H1 (cell line): ENCODE results near the gene LRRIQ4. TPM values are rescaled to one million over a fixed set of nuclear protein-coding genes. Genes with fewer than 3 reads are reported as not detected.

Experiments used
- CTCF ChIA-PET: fragments of 300-600 bp; sonication (Branson Sonifier 250); formaldehyde crosslinking; loops from one replicate; lab custom pipeline; 2021; ENCODE audit not compliant: partially characterized antibody; lab: Charles Lee
- POLR2A ChIA-PET: fragments of 300-600 bp; sonication (Branson Sonifier 250); formaldehyde crosslinking; loops from one replicate; lab custom pipeline; 2021; ENCODE audit warnings: inconsistent platforms; ENCODE audit not compliant: partially characterized antibody; lab: Charles Lee
- DNase-seq, 2 experiments: peaks; one replicate each; pipeline versions ENCODE4 v3.0.0 to v3.0.0-alpha.2; 2010 to 2022; ENCODE audit warnings: low spot score in 2 of 2, low read depth in 1 of 2, mixed read lengths in 1 of 2
- FAIRE-seq: peaks from 2 replicates; lab custom pipeline; 2011; peaks lifted over from hg19 to GRCh38; lab: Jason Lieb, UNC
- H2AFZ ChIP-seq: 2 replicates; pipeline ENCODE4 v1.8.1; 2012; ENCODE audit warnings: low read length, inconsistent platforms
- H2AK5ac ChIP-seq: 2 replicates; pipeline ENCODE4 v1.6.1; 2013; ENCODE audit warnings: low read depth, low read length
- H2BK120ac ChIP-seq: replicated peaks from 2 replicates; pipeline ENCODE3; 2013; ENCODE audit warnings: low read depth, low read length, inconsistent platforms
- H2BK12ac ChIP-seq: 2 replicates; pipeline ENCODE4 v1.6.1; 2013; ENCODE audit warnings: low read depth, low read length
- H2BK15ac ChIP-seq: 2 replicates; pipeline ENCODE4 v1.6.1; 2013; ENCODE audit warnings: low read length
- H2BK20ac ChIP-seq: 2 replicates; pipeline ENCODE4 v1.6.1; 2013; ENCODE audit warnings: low read length
- H2BK5ac ChIP-seq: 2 replicates; pipeline ENCODE4 v1.6.1; 2013; ENCODE audit warnings: low read depth, low read length
- H3K14ac ChIP-seq: 2 replicates; pipeline ENCODE4 v1.6.1; 2013; ENCODE audit warnings: inconsistent platforms; ENCODE audit not compliant: insufficient read length
- H3K18ac ChIP-seq: 2 replicates; pipeline ENCODE4 v1.6.1; 2013; ENCODE audit warnings: low read length; ENCODE audit errors: extremely low read depth
- H3K23ac ChIP-seq: 2 replicates; pipeline ENCODE4 v1.6.1; 2013; ENCODE audit warnings: inconsistent platforms; ENCODE audit not compliant: insufficient read length
- H3K23me2 ChIP-seq: 2 replicates; pipeline ENCODE4 v1.6.1; 2013; ENCODE audit warnings: low read depth, low read length
- H3K27ac ChIP-seq: 2 replicates; pipeline ENCODE4 v1.6.1; 2011; ENCODE audit warnings: low read depth, low read length, inconsistent platforms
- H3K27me3 ChIP-seq, 4 experiments: replicated peaks in 1 of 4; 1 replicate in 1 of 4; 2 replicates in 3 of 4; pipeline versions ENCODE4 v1.6.1 to v1.8.1; 2011 to 2013; ENCODE audit warnings: low read length in 3 of 4, mild to moderate bottlenecking in 3 of 4, inconsistent platforms in 2 of 4, mixed read lengths in 2 of 4, moderate library complexity in 1 of 4; ENCODE audit not compliant: control insufficient read depth in 3 of 4, insufficient read depth in 3 of 4; ENCODE audit errors: extremely low read depth in 1 of 4
- H3K36me3 ChIP-seq, 4 experiments: 2 replicates each; pipeline versions ENCODE4 v1.6.1 to v1.8.1; 2011 to 2013; ENCODE audit warnings: mild to moderate bottlenecking in 4 of 4, low read length in 3 of 4, moderate library complexity in 2 of 4, control low read depth in 1 of 4, inconsistent platforms in 1 of 4; ENCODE audit not compliant: insufficient read depth in 4 of 4, control insufficient read depth in 2 of 4
- H3K4ac ChIP-seq: replicated peaks from 2 replicates; pipeline ENCODE3; 2013; ENCODE audit warnings: low read length, low read depth, mixed read lengths, inconsistent platforms; ENCODE audit not compliant: insufficient read length
- H3K4me1 ChIP-seq, 4 experiments: replicated peaks in 1 of 4; 1 replicate in 1 of 4; 2 replicates in 3 of 4; pipeline versions ENCODE4 v1.6.1 to v1.8.1; 2011 to 2013; ENCODE audit warnings: low read length in 3 of 4, inconsistent platforms in 2 of 4, mixed read lengths in 1 of 4; ENCODE audit not compliant: insufficient read depth in 4 of 4, control insufficient read depth in 3 of 4
- H3K4me2 ChIP-seq, 2 experiments: 2 replicates each; pipeline versions ENCODE4 v1.6.1 to v1.8.1; 2011 to 2013; ENCODE audit warnings: low read depth in 2 of 2, low read length in 2 of 2, control low read depth in 1 of 2, inconsistent platforms in 1 of 2, mild to moderate bottlenecking in 1 of 2; ENCODE audit not compliant: insufficient read depth in 1 of 2
- H3K4me3 ChIP-seq, 4 experiments: fragments of 200-600, 300-600 bp in 1 of 4; sonication (generic), shearing (Covaris generic), sonication (Bioruptor Twin) in 1 of 4; 2 replicates each; pipeline versions ENCODE4 v1.5.1 to v1.8.1; 2011 to 2016; ENCODE audit warnings: low read length in 4 of 4, low read depth in 3 of 4, control low read depth in 2 of 4, inconsistent platforms in 2 of 4, mild to moderate bottlenecking in 2 of 4, mixed read lengths in 1 of 4, moderate library complexity in 1 of 4; ENCODE audit not compliant: insufficient read depth in 2 of 4; ENCODE audit errors: extremely low read depth in 1 of 4
- H3K56ac ChIP-seq: replicated peaks from 2 replicates; pipeline ENCODE3; 2013; ENCODE audit warnings: low read depth, mild to moderate bottlenecking, mixed read lengths, low read length, inconsistent platforms; ENCODE audit not compliant: insufficient read length
- H3K79me1 ChIP-seq: 2 replicates; pipeline ENCODE4 v1.6.1; 2013; ENCODE audit warnings: low read depth, low read length, control low read depth
- H3K79me2 ChIP-seq, 2 experiments: 2 replicates each; pipeline versions ENCODE4 v1.6.1 to v1.8.1; 2012 to 2013; ENCODE audit warnings: low read length in 2 of 2, mild to moderate bottlenecking in 2 of 2, inconsistent platforms in 1 of 2; ENCODE audit not compliant: insufficient read depth in 2 of 2, control insufficient read depth in 1 of 2
- H3K9ac ChIP-seq, 4 experiments: replicated peaks in 1 of 4; 1 replicate in 1 of 4; 2 replicates in 3 of 4; pipeline versions ENCODE4 v1.6.1 to v1.8.1; 2011 to 2013; ENCODE audit warnings: low read depth in 3 of 4, low read length in 3 of 4, control low read depth in 2 of 4, mild to moderate bottlenecking in 2 of 4, moderate library complexity in 2 of 4, inconsistent platforms in 1 of 4; ENCODE audit errors: extremely low read depth in 1 of 4
- H3K9me3 ChIP-seq, 2 experiments: 2 replicates each; pipeline versions ENCODE4 v1.6.1 to v1.8.1; 2012 to 2013; ENCODE audit warnings: mild to moderate bottlenecking in 2 of 2, moderate library complexity in 2 of 2, control low read depth in 1 of 2, inconsistent platforms in 1 of 2, low read depth in 1 of 2, low read length in 1 of 2, mixed read lengths in 1 of 2; ENCODE audit not compliant: insufficient read depth in 2 of 2
- H4K20me1 ChIP-seq, 2 experiments: replicated peaks in 1 of 2; 2 replicates each; pipeline versions ENCODE3 to v1.8.1; 2011 to 2013; ENCODE audit warnings: inconsistent platforms in 2 of 2, low read length in 2 of 2, mild to moderate bottlenecking in 1 of 2; ENCODE audit not compliant: insufficient read depth in 2 of 2, control insufficient read depth in 1 of 2
- H4K5ac ChIP-seq: 2 replicates; pipeline ENCODE4 v1.6.1; 2013; ENCODE audit warnings: low read length, low read depth, mixed read lengths, inconsistent platforms; ENCODE audit not compliant: insufficient read length
- H4K8ac ChIP-seq: 2 replicates; pipeline ENCODE4 v1.8.0; 2013; ENCODE audit warnings: mild to moderate bottlenecking, moderate library complexity, low read length, inconsistent platforms; ENCODE audit not compliant: insufficient read depth; ENCODE audit errors: extremely low read depth
- H4K91ac ChIP-seq: replicated peaks from 2 replicates; pipeline ENCODE3; 2013; ENCODE audit warnings: low read length, mixed read lengths, inconsistent platforms; ENCODE audit not compliant: insufficient read length
- CHD2 ChIP-seq: IDR thresholded peaks from 2 replicates; pipeline ENCODE4 v1.6.1; 2012; ENCODE audit warnings: low read length, improper control_type of control experiment
- CREB1 ChIP-seq: IDR thresholded peaks from 2 replicates; pipeline ENCODE4 v1.6.1; 2012; ENCODE audit warnings: inconsistent platforms
- RBBP5 ChIP-seq: IDR thresholded peaks from 2 replicates; pipeline ENCODE4 v1.7.1; 2012; ENCODE audit warnings: low read depth, mild to moderate bottlenecking, inconsistent platforms, low read length, moderate library complexity, borderline replicate concordance
- SAP30 ChIP-seq: fragments of 300-600 bp; sonication (generic); IDR thresholded peaks from 2 replicates; pipeline ENCODE4 v1.7.1; 2012; ENCODE audit warnings: low read length, moderate library complexity, mild to moderate bottlenecking, inconsistent platforms; ENCODE audit not compliant: insufficient read depth, insufficient replicate concordance
- SRF ChIP-seq: IDR thresholded peaks from 2 replicates; pipeline ENCODE4 v1.6.1; 2011; ENCODE audit warnings: mild to moderate bottlenecking, low read depth, low read length, moderate library complexity
- TBP ChIP-seq: IDR thresholded peaks from 2 replicates; pipeline ENCODE4 v1.6.1; 2011; ENCODE audit warnings: low read depth, low read length, improper control_type of control experiment
- USF2 ChIP-seq: IDR thresholded peaks from 2 replicates; pipeline ENCODE4 v1.6.1; 2011; ENCODE audit warnings: low read length, improper control_type of control experiment
- WGBS, 2 experiments: shearing (Covaris generic) in 1 of 2; methylation state at CpG; one replicate each; pipeline versions ENCODE4 v1.1.6 to v1.1.7; 2013 to 2015; ENCODE audit warnings: low lambda C conversion rate in 2 of 2, mixed read lengths in 2 of 2, inconsistent platforms in 1 of 2, low coverage in 1 of 2, missing lambda C conversion rate in 1 of 2; ENCODE audit not compliant: insufficient replicate concordance in 2 of 2, insufficient coverage in 1 of 2, insufficient read length in 1 of 2; ENCODE audit errors: extremely low coverage in 1 of 2, missing lambda C conversion rate in 1 of 2; 5-methylcytosine and 5-hydroxymethylcytosine counted together
- polyA plus RNA-seq, 7 experiments: library from polyadenylated mRNA; depleted of rRNA in 3 of 7; stranded (reverse) in 5 of 7; unstranded in 2 of 7; fragments of >200 nt in 5 of 7; fragments of 200-250 nt in 2 of 7; gene quantifications; 1 replicate in 5 of 7; 2 replicates in 1 of 7; 4 replicates in 1 of 7; pipeline versions ENCODE4 v1.2.1 to v1.2.3, GENCODE V29; 2011 to 2013; ENCODE audit warnings: missing spikeins in 2 of 7, mixed read lengths in 2 of 7
- total RNA-seq: library from RNA; stranded (reverse); fragmentation: NEBNext Ultra II Directional; extraction: Animal tissue kit (Norgen Biotek cat#: 25700); gene quantifications from 2 replicates; pipeline ENCODE4 v1.2.1, GENCODE V29; 2021

Gene LRRIQ4
- total and polyA plus RNA-seq, 2 of the 8 experiments (the other 6 are each of a cell fraction or from before 2014, with no cell fraction given): 0.08 TPM; not detected in 1

- Histone ChIP-seq H2AFZ (no peak overlapping the region), H3K27me3 (no peaks in the 10 kb centered on the region), H3K4ac (no peak overlapping the region), H2BK20ac (no peak overlapping the region), H3K56ac (no peak overlapping the region), H3K9ac (no peak overlapping the region), H2BK12ac (no peak overlapping the region), H3K79me1 (no peaks in the 10 kb centered on the region), H4K8ac (no peak overlapping the region), H3K27ac (no peak overlapping the region), H2BK5ac (no peak overlapping the region), H3K23ac (no peak overlapping the region), H3K4me3 (no peak overlapping the region), H3K79me2 (no peaks in the 10 kb centered on the region), H4K5ac (no peak overlapping the region), H3K36me3 (no peaks in the 10 kb centered on the region), H4K20me1 (no peaks in the 10 kb centered on the region), H3K23me2 (no peaks in the 10 kb centered on the region), H3K4me1 (no peaks in the 10 kb centered on the region), H3K9me3 (no peaks in the 10 kb centered on the region), H2BK15ac (no peak overlapping the region), H2BK120ac (no peak overlapping the region), H3K4me2 (no peak overlapping the region), H3K14ac (no peak overlapping the region), H4K91ac (no peak overlapping the region), H2AK5ac (no peak overlapping the region), H3K18ac (no peak overlapping the region)
- WGBS, 2 experiments: 77% methylated on average over 1 of the region's 1 CpG; no CpG with 5 or more reads in 1 of the 2 experiments
- no peak for DNase-seq
- ChIA-PET CTCF (no interaction called here), POLR2A (interaction anchor here (0.6 kb wide), 1 partner anchor 151 kb away, joined by 4 read pairs; no protein-coding TSS in a partner anchor)
- TF ChIP-seq CHD2 (no peak), SRF (no peak), RBBP5 (no peak), USF2 (no peak), CREB1 (no peak), SAP30 (no peak), TBP (no peak)
- no peak for FAIRE-seq
Observed at GRCh38 chr3:169838511-169839030, 25.9 kb downstream of the LRRIQ4 start.
